H1 (cell line): Measurements from ENCODE around the gene NT5E. TPM values are rescaled to one million over a fixed set of nuclear protein-coding genes. Genes with fewer than 3 reads are reported as not detected.

ENCODE experiments used
- CTCF ChIA-PET: fragments of 300-600 bp; sonication (Branson Sonifier 250); formaldehyde crosslinking; loops from one replicate; lab custom pipeline; 2021; ENCODE audit not compliant: partially characterized antibody; lab: Charles Lee
- POLR2A ChIA-PET: fragments of 300-600 bp; sonication (Branson Sonifier 250); formaldehyde crosslinking; loops from one replicate; lab custom pipeline; 2021; ENCODE audit warnings: inconsistent platforms; ENCODE audit not compliant: partially characterized antibody; lab: Charles Lee
- DNase-seq, 2 experiments: peaks; one replicate each; pipeline versions ENCODE4 v3.0.0 to v3.0.0-alpha.2; 2010 to 2022; ENCODE audit warnings: low spot score in 2 of 2, low read depth in 1 of 2, mixed read lengths in 1 of 2
- FAIRE-seq: peaks from 2 replicates; lab custom pipeline; 2011; peaks lifted over from hg19 to GRCh38; lab: Jason Lieb, UNC
- H2AFZ ChIP-seq: 2 replicates; pipeline ENCODE4 v1.8.1; 2012; ENCODE audit warnings: low read length, inconsistent platforms
- H2AK5ac ChIP-seq: 2 replicates; pipeline ENCODE4 v1.6.1; 2013; ENCODE audit warnings: low read depth, low read length
- H2BK120ac ChIP-seq: replicated peaks from 2 replicates; pipeline ENCODE3; 2013; ENCODE audit warnings: low read depth, low read length, inconsistent platforms
- H2BK12ac ChIP-seq: 2 replicates; pipeline ENCODE4 v1.6.1; 2013; ENCODE audit warnings: low read depth, low read length
- H2BK15ac ChIP-seq: 2 replicates; pipeline ENCODE4 v1.6.1; 2013; ENCODE audit warnings: low read length
- H2BK20ac ChIP-seq: 2 replicates; pipeline ENCODE4 v1.6.1; 2013; ENCODE audit warnings: low read length
- H2BK5ac ChIP-seq: 2 replicates; pipeline ENCODE4 v1.6.1; 2013; ENCODE audit warnings: low read depth, low read length
- H3K14ac ChIP-seq: 2 replicates; pipeline ENCODE4 v1.6.1; 2013; ENCODE audit warnings: inconsistent platforms; ENCODE audit not compliant: insufficient read length
- H3K18ac ChIP-seq: 2 replicates; pipeline ENCODE4 v1.6.1; 2013; ENCODE audit warnings: low read length; ENCODE audit errors: extremely low read depth
- H3K23ac ChIP-seq: 2 replicates; pipeline ENCODE4 v1.6.1; 2013; ENCODE audit warnings: inconsistent platforms; ENCODE audit not compliant: insufficient read length
- H3K23me2 ChIP-seq: 2 replicates; pipeline ENCODE4 v1.6.1; 2013; ENCODE audit warnings: low read depth, low read length
- H3K27ac ChIP-seq: 2 replicates; pipeline ENCODE4 v1.6.1; 2011; ENCODE audit warnings: low read depth, low read length, inconsistent platforms
- H3K27me3 ChIP-seq, 4 experiments: replicated peaks in 1 of 4; 1 replicate in 1 of 4; 2 replicates in 3 of 4; pipeline versions ENCODE4 v1.6.1 to v1.8.1; 2011 to 2013; ENCODE audit warnings: low read length in 3 of 4, mild to moderate bottlenecking in 3 of 4, inconsistent platforms in 2 of 4, mixed read lengths in 2 of 4, moderate library complexity in 1 of 4; ENCODE audit not compliant: control insufficient read depth in 3 of 4, insufficient read depth in 3 of 4; ENCODE audit errors: extremely low read depth in 1 of 4
- H3K36me3 ChIP-seq, 4 experiments: 2 replicates each; pipeline versions ENCODE4 v1.6.1 to v1.8.1; 2011 to 2013; ENCODE audit warnings: mild to moderate bottlenecking in 4 of 4, low read length in 3 of 4, moderate library complexity in 2 of 4, control low read depth in 1 of 4, inconsistent platforms in 1 of 4; ENCODE audit not compliant: insufficient read depth in 4 of 4, control insufficient read depth in 2 of 4
- H3K4ac ChIP-seq: replicated peaks from 2 replicates; pipeline ENCODE3; 2013; ENCODE audit warnings: low read length, low read depth, mixed read lengths, inconsistent platforms; ENCODE audit not compliant: insufficient read length
- H3K4me1 ChIP-seq, 4 experiments: replicated peaks in 1 of 4; 1 replicate in 1 of 4; 2 replicates in 3 of 4; pipeline versions ENCODE4 v1.6.1 to v1.8.1; 2011 to 2013; ENCODE audit warnings: low read length in 3 of 4, inconsistent platforms in 2 of 4, mixed read lengths in 1 of 4; ENCODE audit not compliant: insufficient read depth in 4 of 4, control insufficient read depth in 3 of 4
- H3K4me2 ChIP-seq, 2 experiments: 2 replicates each; pipeline versions ENCODE4 v1.6.1 to v1.8.1; 2011 to 2013; ENCODE audit warnings: low read depth in 2 of 2, low read length in 2 of 2, control low read depth in 1 of 2, inconsistent platforms in 1 of 2, mild to moderate bottlenecking in 1 of 2; ENCODE audit not compliant: insufficient read depth in 1 of 2
- H3K4me3 ChIP-seq, 4 experiments: fragments of 200-600, 300-600 bp in 1 of 4; sonication (generic), shearing (Covaris generic), sonication (Bioruptor Twin) in 1 of 4; 2 replicates each; pipeline versions ENCODE4 v1.5.1 to v1.8.1; 2011 to 2016; ENCODE audit warnings: low read length in 4 of 4, low read depth in 3 of 4, control low read depth in 2 of 4, inconsistent platforms in 2 of 4, mild to moderate bottlenecking in 2 of 4, mixed read lengths in 1 of 4, moderate library complexity in 1 of 4; ENCODE audit not compliant: insufficient read depth in 2 of 4; ENCODE audit errors: extremely low read depth in 1 of 4
- H3K56ac ChIP-seq: replicated peaks from 2 replicates; pipeline ENCODE3; 2013; ENCODE audit warnings: low read depth, mild to moderate bottlenecking, mixed read lengths, low read length, inconsistent platforms; ENCODE audit not compliant: insufficient read length
- H3K79me1 ChIP-seq: 2 replicates; pipeline ENCODE4 v1.6.1; 2013; ENCODE audit warnings: low read depth, low read length, control low read depth
- H3K79me2 ChIP-seq, 2 experiments: 2 replicates each; pipeline versions ENCODE4 v1.6.1 to v1.8.1; 2012 to 2013; ENCODE audit warnings: low read length in 2 of 2, mild to moderate bottlenecking in 2 of 2, inconsistent platforms in 1 of 2; ENCODE audit not compliant: insufficient read depth in 2 of 2, control insufficient read depth in 1 of 2
- H3K9ac ChIP-seq, 4 experiments: replicated peaks in 1 of 4; 1 replicate in 1 of 4; 2 replicates in 3 of 4; pipeline versions ENCODE4 v1.6.1 to v1.8.1; 2011 to 2013; ENCODE audit warnings: low read depth in 3 of 4, low read length in 3 of 4, control low read depth in 2 of 4, mild to moderate bottlenecking in 2 of 4, moderate library complexity in 2 of 4, inconsistent platforms in 1 of 4; ENCODE audit errors: extremely low read depth in 1 of 4
- H3K9me3 ChIP-seq, 2 experiments: 2 replicates each; pipeline versions ENCODE4 v1.6.1 to v1.8.1; 2012 to 2013; ENCODE audit warnings: mild to moderate bottlenecking in 2 of 2, moderate library complexity in 2 of 2, control low read depth in 1 of 2, inconsistent platforms in 1 of 2, low read depth in 1 of 2, low read length in 1 of 2, mixed read lengths in 1 of 2; ENCODE audit not compliant: insufficient read depth in 2 of 2
- H4K20me1 ChIP-seq, 2 experiments: replicated peaks in 1 of 2; 2 replicates each; pipeline versions ENCODE3 to v1.8.1; 2011 to 2013; ENCODE audit warnings: inconsistent platforms in 2 of 2, low read length in 2 of 2, mild to moderate bottlenecking in 1 of 2; ENCODE audit not compliant: insufficient read depth in 2 of 2, control insufficient read depth in 1 of 2
- H4K5ac ChIP-seq: 2 replicates; pipeline ENCODE4 v1.6.1; 2013; ENCODE audit warnings: low read length, low read depth, mixed read lengths, inconsistent platforms; ENCODE audit not compliant: insufficient read length
- H4K8ac ChIP-seq: 2 replicates; pipeline ENCODE4 v1.8.0; 2013; ENCODE audit warnings: mild to moderate bottlenecking, moderate library complexity, low read length, inconsistent platforms; ENCODE audit not compliant: insufficient read depth; ENCODE audit errors: extremely low read depth
- H4K91ac ChIP-seq: replicated peaks from 2 replicates; pipeline ENCODE3; 2013; ENCODE audit warnings: low read length, mixed read lengths, inconsistent platforms; ENCODE audit not compliant: insufficient read length
- CBX5 ChIP-seq: fragments of 300-800, 300-1000 bp; sonication (generic); IDR thresholded peaks from 2 replicates; pipeline ENCODE4 v1.7.1; 2016; ENCODE audit warnings: antibody characterized with exemption, low read length, low read depth
- CBX8 ChIP-seq: fragments of 300-800, 300-1000 bp; sonication (generic); IDR thresholded peaks from 2 replicates; pipeline ENCODE4 v1.7.1; 2016; ENCODE audit warnings: low read depth, low read length, borderline replicate concordance
- CHD2 ChIP-seq: IDR thresholded peaks from 2 replicates; pipeline ENCODE4 v1.6.1; 2012; ENCODE audit warnings: low read length, improper control_type of control experiment
- CREB1 ChIP-seq: IDR thresholded peaks from 2 replicates; pipeline ENCODE4 v1.6.1; 2012; ENCODE audit warnings: inconsistent platforms
- EGR1 ChIP-seq: IDR thresholded peaks from 2 replicates; pipeline ENCODE4 v1.6.1; 2011; ENCODE audit warnings: low read depth, low read length, borderline replicate concordance
- KDM1A ChIP-seq: fragments of 200-600, 300-600 bp; sonication (generic); IDR thresholded peaks from 2 replicates; pipeline ENCODE4 v1.7.1; 2016; ENCODE audit warnings: mild to moderate bottlenecking, low read length, borderline replicate concordance
- POLR2A ChIP-seq, 2 experiments: IDR thresholded peaks; 1 replicate in 1 of 2; 2 replicates in 1 of 2; pipeline ENCODE4 v1.6.1; 2011; ENCODE audit warnings: low read depth in 2 of 2, low read length in 2 of 2, mild to moderate bottlenecking in 2 of 2; ENCODE audit errors: control extremely low read depth in 1 of 2
- RBBP5 ChIP-seq: IDR thresholded peaks from 2 replicates; pipeline ENCODE4 v1.7.1; 2012; ENCODE audit warnings: low read depth, mild to moderate bottlenecking, inconsistent platforms, low read length, moderate library complexity, borderline replicate concordance
- SIX5 ChIP-seq: IDR thresholded peaks from 2 replicates; pipeline ENCODE4 v1.6.1; 2011; ENCODE audit warnings: mild to moderate bottlenecking, low read depth, low read length
- SP1 ChIP-seq: IDR thresholded peaks from 2 replicates; pipeline ENCODE4 v1.6.1; 2011; ENCODE audit warnings: low read depth, low read length
- SP2 ChIP-seq: IDR thresholded peaks from 2 replicates; pipeline ENCODE4 v1.6.1; 2012; ENCODE audit warnings: mild to moderate bottlenecking, low read length, inconsistent platforms
- SP4 ChIP-seq: IDR thresholded peaks from 2 replicates; pipeline ENCODE4 v1.6.1; 2012; ENCODE audit warnings: low read length, inconsistent platforms
- TAF7 ChIP-seq: optimal IDR thresholded peaks from 2 replicates; pipeline ENCODE3; 2011; ENCODE audit warnings: low read depth, mild to moderate bottlenecking, inconsistent platforms, low read length, moderate library complexity, borderline replicate concordance
- YY1 ChIP-seq: IDR thresholded peaks from 2 replicates; pipeline ENCODE4 v1.6.1; 2011; ENCODE audit warnings: low read depth, mild to moderate bottlenecking, low read length
- WGBS, 2 experiments: shearing (Covaris generic) in 1 of 2; methylation state at CpG; one replicate each; pipeline versions ENCODE4 v1.1.6 to v1.1.7; 2013 to 2015; ENCODE audit warnings: low lambda C conversion rate in 2 of 2, mixed read lengths in 2 of 2, inconsistent platforms in 1 of 2, low coverage in 1 of 2, missing lambda C conversion rate in 1 of 2; ENCODE audit not compliant: insufficient replicate concordance in 2 of 2, insufficient coverage in 1 of 2, insufficient read length in 1 of 2; ENCODE audit errors: extremely low coverage in 1 of 2, missing lambda C conversion rate in 1 of 2; 5-methylcytosine and 5-hydroxymethylcytosine counted together
- polyA plus RNA-seq, 7 experiments: library from polyadenylated mRNA; depleted of rRNA in 3 of 7; stranded (reverse) in 5 of 7; unstranded in 2 of 7; fragments of >200 nt in 5 of 7; fragments of 200-250 nt in 2 of 7; gene quantifications; 1 replicate in 5 of 7; 2 replicates in 1 of 7; 4 replicates in 1 of 7; pipeline versions ENCODE4 v1.2.1 to v1.2.3, GENCODE V29; 2011 to 2013; ENCODE audit warnings: missing spikeins in 2 of 7, mixed read lengths in 2 of 7
- total RNA-seq: library from RNA; stranded (reverse); fragmentation: NEBNext Ultra II Directional; extraction: Animal tissue kit (Norgen Biotek cat#: 25700); gene quantifications from 2 replicates; pipeline ENCODE4 v1.2.1, GENCODE V29; 2021
- TF ChIP-seq, protein P1 (sequence below): IDR thresholded peaks from 2 replicates; pipeline ENCODE4 v1.6.1; 2012; ENCODE audit warnings: low read length, inconsistent platforms

The NT5E gene
- total and polyA plus RNA-seq, 2 of the 8 experiments (the other 6 are each of a cell fraction or from before 2014, with no cell fraction given), result 0.74 to 1.5 TPM

DNA sequence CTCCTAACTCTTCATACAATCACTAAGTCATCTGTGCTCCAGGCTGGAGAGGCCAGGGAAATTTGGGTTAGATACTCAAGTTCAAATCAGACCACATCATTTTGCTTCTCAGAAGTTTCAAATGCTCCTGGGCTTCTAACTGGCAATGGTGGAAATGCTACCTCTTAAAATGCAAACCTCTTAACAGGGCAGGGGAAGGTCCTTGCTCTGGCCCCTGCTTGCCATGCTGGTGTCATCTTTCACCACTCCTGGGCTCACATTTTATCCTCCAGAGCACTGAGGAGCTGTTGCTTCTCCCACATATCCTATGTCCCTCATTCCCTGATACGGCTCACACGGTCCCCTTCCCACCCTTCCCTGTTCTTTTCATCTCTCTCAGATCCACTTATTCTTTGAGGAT is 41.8 kb upstream of the NT5E start:
- Histone ChIP-seq H2AFZ (peak overlapping the region; percentile 87; the same call in 1 of the 2 replicates), H3K27me3 (no peaks in the 10 kb centered on the region; a peak in 1 of 7 replicates), H2BK15ac (no peak overlapping the region), H4K5ac (no peak overlapping the region), H2BK12ac (no peak overlapping the region), H2BK120ac (no peak overlapping the region), H3K23me2 (no peaks in the 10 kb centered on the region), H3K4me1 (peaks cover 0 to 7% (median 1%) of the 10 kb centered on the region in 4 experiments; a peak in 3 of 7 replicates), H3K56ac (no peak overlapping the region), H3K23ac (no peak overlapping the region), H2AK5ac (no peak overlapping the region), H3K27ac (no peak overlapping the region), H3K4me2 (no peak overlapping the region), H3K9me3 (no peaks in the 10 kb centered on the region), H3K36me3 (no peaks in the 10 kb centered on the region)
- WGBS, 2 experiments, result 92% methylated on average over 2 of the region's 2 CpGs; no CpG with 5 or more reads in 1 of the 2 experiments
- no peak for DNase-seq
- FAIRE-seq, result no peak
- CTCF ChIA-PET, result no interaction called here
- TF ChIP-seq KDM1A (no peak), SP4 (no peak), RBBP5 (no peak), CREB1 (no peak), POLR2A (IDR thresholded peaks at IDR 0.05; ENCODE audit: control extremely low read depth in 1 of 2, low read depth in 2 of 2, low read length in 2 of 2) (no peak), SP1 (no peak), YY1 (no peak), EGR1 (no peak), CBX5 (no peak), SIX5 (no peak), CBX8 (no peak), SP2 (no peak), TAF7 (no peak), CHD2 (no peak)
- TF ChIP-seq, protein P1, sequence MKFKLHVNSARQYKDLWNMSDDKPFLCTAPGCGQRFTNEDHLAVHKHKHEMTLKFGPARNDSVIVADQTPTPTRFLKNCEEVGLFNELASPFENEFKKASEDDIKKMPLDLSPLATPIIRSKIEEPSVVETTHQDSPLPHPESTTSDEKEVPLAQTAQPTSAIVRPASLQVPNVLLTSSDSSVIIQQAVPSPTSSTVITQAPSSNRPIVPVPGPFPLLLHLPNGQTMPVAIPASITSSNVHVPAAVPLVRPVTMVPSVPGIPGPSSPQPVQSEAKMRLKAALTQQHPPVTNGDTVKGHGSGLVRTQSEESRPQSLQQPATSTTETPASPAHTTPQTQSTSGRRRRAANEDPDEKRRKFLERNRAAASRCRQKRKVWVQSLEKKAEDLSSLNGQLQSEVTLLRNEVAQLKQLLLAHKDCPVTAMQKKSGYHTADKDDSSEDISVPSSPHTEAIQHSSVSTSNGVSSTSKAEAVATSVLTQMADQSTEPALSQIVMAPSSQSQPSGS, result no peak
- TF ChIP-seq, all 59 proteins: peak for 0
- H3K79me1 ChIP-seq, result no peaks in the 10 kb centered on the region
- H3K14ac ChIP-seq, result no peak overlapping the region
- H4K20me1 ChIP-seq, result no peaks in the 10 kb centered on the region
- no peak overlapping the region for H3K4ac ChIP-seq
- no peak overlapping the region for H3K9ac ChIP-seq
- no peaks in the 10 kb centered on the region for H3K79me2 ChIP-seq
- H2BK5ac ChIP-seq, result no peak overlapping the region
- no peak overlapping the region for H2BK20ac ChIP-seq
- POLR2A ChIA-PET, result no interaction called here
- no peak overlapping the region for H4K91ac ChIP-seq
- no peak overlapping the region for H4K8ac ChIP-seq
- H3K18ac ChIP-seq, result no peak overlapping the region
- no peak overlapping the region for H3K4me3 ChIP-seq
